ENCODE results near the gene PIK3R6. TPM values are rescaled to one million over a fixed set of nuclear protein-coding genes. Genes with fewer than 3 reads are reported as not detected.

Gene PIK3R6
- total and polyA plus RNA-seq, 2 experiments from 2014 or later = 0.43 to 0.63 TPM

- Histone ChIP-seq H3K27ac (no peak overlapping the region), H3K9ac (no peak overlapping the region), H3K36me3 (ENCODE audit: low read depth) (no peaks in the 10 kb centered on the region), H3K4me3 (no peak overlapping the region), H3K79me2 (ENCODE audit: insufficient read depth) (no peaks in the 10 kb centered on the region), H4K20me1 (ENCODE audit: insufficient read depth) (no peaks in the 10 kb centered on the region), H3K9me3 (ENCODE audit: low read depth) (no peaks in the 10 kb centered on the region), H3K4me1 (ENCODE audit: insufficient read depth) (no peaks in the 10 kb centered on the region), H3F3A (ENCODE audit: insufficient read depth) (no peaks in the 10 kb centered on the region), H3K27me3 (replicated peaks; ENCODE audit: insufficient read depth) (no peaks in the 10 kb centered on the region), H2AFZ (no peak overlapping the region), H3K4me2 (ENCODE audit: unreplicated experiment) (no peak overlapping the region), H3K9me2 (ENCODE audit: insufficient read depth) (no peaks in the 10 kb centered on the region)
- 78 to 80% methylated on average over 10 of the region's 10 CpGs for WGBS, 2 experiments (ENCODE audit: low coverage in 1 of 2, low lambda C conversion rate in 2 of 2, missing lambda C conversion rate in 2 of 2)
- in situ Hi-C loops (cut with MboI) = no loop called here
- TF ChIP-seq EZH2 (IDR thresholded peaks at IDR 0.05; ENCODE audit: insufficient read depth, poor library complexity, severe bottlenecking) (no peak), EZH2phosphoT487 (IDR thresholded peaks at IDR 0.05; ENCODE audit: insufficient read depth, low read depth) (no peak)
- no peak for DNase-seq
These were observed 37.3 kb downstream of the PIK3R6 start for GRCh38 chr17:8830141-8830540.

GRCh38 chr17:8829036-8829941, 38.2 kb downstream of the PIK3R6 start:
- Histone ChIP-seq H3F3A (ENCODE audit: insufficient read depth) (no peaks in the 10 kb centered on the region), H4K20me1 (ENCODE audit: insufficient read depth) (no peaks in the 10 kb centered on the region), H3K4me2 (ENCODE audit: unreplicated experiment) (no peak overlapping the region), H3K36me3 (ENCODE audit: low read depth) (no peaks in the 10 kb centered on the region), H2AFZ (no peak overlapping the region), H3K27me3 (replicated peaks; ENCODE audit: insufficient read depth) (no peaks in the 10 kb centered on the region), H3K9ac (no peak overlapping the region), H3K79me2 (ENCODE audit: insufficient read depth) (no peaks in the 10 kb centered on the region), H3K4me3 (no peak overlapping the region), H3K9me2 (ENCODE audit: insufficient read depth) (no peaks in the 10 kb centered on the region), H3K4me1 (ENCODE audit: insufficient read depth) (no peaks in the 10 kb centered on the region), H3K27ac (no peak overlapping the region), H3K9me3 (ENCODE audit: low read depth) (no peaks in the 10 kb centered on the region)
- 71 to 73% methylated on average over 16 of the region's 16 CpGs for WGBS, 2 experiments (ENCODE audit: low coverage in 1 of 2, low lambda C conversion rate in 2 of 2, missing lambda C conversion rate in 2 of 2)
- in situ Hi-C loops (cut with MboI) = no loop called here
- no peak for DNase-seq
- TF ChIP-seq EZH2phosphoT487 (IDR thresholded peaks at IDR 0.05; ENCODE audit: insufficient read depth, low read depth) = no peak
- TF ChIP-seq EZH2 (IDR thresholded peaks at IDR 0.05; ENCODE audit: insufficient read depth, poor library complexity, severe bottlenecking) = no peak

GRCh38 chr17:8828517-8828875, 39.0 kb downstream of the PIK3R6 start:
- no peaks in the 10 kb centered on the region for H3K9me3 ChIP-seq (ENCODE audit: low read depth)
- H3K4me2 ChIP-seq (ENCODE audit: unreplicated experiment) = no peak overlapping the region
- H3F3A ChIP-seq (ENCODE audit: insufficient read depth) = no peaks in the 10 kb centered on the region
- H3K9me2 ChIP-seq (ENCODE audit: insufficient read depth) = no peaks in the 10 kb centered on the region
- H3K27me3 ChIP-seq (replicated peaks; ENCODE audit: insufficient read depth) = no peaks in the 10 kb centered on the region
- no peak for DNase-seq
- 62 to 64% methylated on average over 20 of the region's 20 CpGs for WGBS, 2 experiments (ENCODE audit: low coverage in 1 of 2, low lambda C conversion rate in 2 of 2, missing lambda C conversion rate in 2 of 2)
- H3K27ac ChIP-seq = no peak overlapping the region
- no peak overlapping the region for H3K9ac ChIP-seq
- H2AFZ ChIP-seq = no peak overlapping the region
- in situ Hi-C loops (cut with MboI) = no loop called here
- no peaks in the 10 kb centered on the region for H3K4me1 ChIP-seq (ENCODE audit: insufficient read depth)
- no peaks in the 10 kb centered on the region for H3K36me3 ChIP-seq (ENCODE audit: low read depth)
- no peak overlapping the region for H3K4me3 ChIP-seq
- no peaks in the 10 kb centered on the region for H3K79me2 ChIP-seq (ENCODE audit: insufficient read depth)
- no peaks in the 10 kb centered on the region for H4K20me1 ChIP-seq (ENCODE audit: insufficient read depth)
- TF ChIP-seq EZH2 (IDR thresholded peaks at IDR 0.05; ENCODE audit: insufficient read depth, poor library complexity, severe bottlenecking) (no peak), EZH2phosphoT487 (IDR thresholded peaks at IDR 0.05; ENCODE audit: insufficient read depth, low read depth) (no peak)

GRCh38 chr17:8826808-8827435, 40.6 kb downstream of the PIK3R6 start:
- no peaks in the 10 kb centered on the region for H3K4me1 ChIP-seq (ENCODE audit: insufficient read depth)
- H3K79me2 ChIP-seq (ENCODE audit: insufficient read depth) = no peaks in the 10 kb centered on the region
- TF ChIP-seq EZH2 (IDR thresholded peaks at IDR 0.05; ENCODE audit: insufficient read depth, poor library complexity, severe bottlenecking) (no peak), EZH2phosphoT487 (IDR thresholded peaks at IDR 0.05; ENCODE audit: insufficient read depth, low read depth) (no peak)
- H3K27ac ChIP-seq = no peak overlapping the region
- no peak overlapping the region for H2AFZ ChIP-seq
- H3F3A ChIP-seq (ENCODE audit: insufficient read depth) = no peaks in the 10 kb centered on the region
- H3K4me2 ChIP-seq (ENCODE audit: unreplicated experiment) = no peak overlapping the region
- no peak overlapping the region for H3K9ac ChIP-seq
- in situ Hi-C loops (cut with MboI) = no loop called here
- H3K9me2 ChIP-seq (ENCODE audit: insufficient read depth) = no peaks in the 10 kb centered on the region
- WGBS, 2 experiments (ENCODE audit: low coverage in 1 of 2, low lambda C conversion rate in 2 of 2, missing lambda C conversion rate in 2 of 2) = 64 to 65% methylated on average over 16 to 19 of the region's 19 CpGs
- no peaks in the 10 kb centered on the region for H3K36me3 ChIP-seq (ENCODE audit: low read depth)
- H3K4me3 ChIP-seq = no peak overlapping the region
- H3K27me3 ChIP-seq (replicated peaks; ENCODE audit: insufficient read depth) = no peaks in the 10 kb centered on the region
- no peaks in the 10 kb centered on the region for H4K20me1 ChIP-seq (ENCODE audit: insufficient read depth)
- DNase-seq = no peak
- no peaks in the 10 kb centered on the region for H3K9me3 ChIP-seq (ENCODE audit: low read depth)
